Measurements from ENCODE around the gene AJAP1. TPM values are rescaled to one million over a fixed set of nuclear protein-coding genes. Genes with fewer than 3 reads are reported as not detected.

AJAP1 gene
- total RNA-seq, 1 donor from 2014 or later, result 0.35 TPM

DNA sequence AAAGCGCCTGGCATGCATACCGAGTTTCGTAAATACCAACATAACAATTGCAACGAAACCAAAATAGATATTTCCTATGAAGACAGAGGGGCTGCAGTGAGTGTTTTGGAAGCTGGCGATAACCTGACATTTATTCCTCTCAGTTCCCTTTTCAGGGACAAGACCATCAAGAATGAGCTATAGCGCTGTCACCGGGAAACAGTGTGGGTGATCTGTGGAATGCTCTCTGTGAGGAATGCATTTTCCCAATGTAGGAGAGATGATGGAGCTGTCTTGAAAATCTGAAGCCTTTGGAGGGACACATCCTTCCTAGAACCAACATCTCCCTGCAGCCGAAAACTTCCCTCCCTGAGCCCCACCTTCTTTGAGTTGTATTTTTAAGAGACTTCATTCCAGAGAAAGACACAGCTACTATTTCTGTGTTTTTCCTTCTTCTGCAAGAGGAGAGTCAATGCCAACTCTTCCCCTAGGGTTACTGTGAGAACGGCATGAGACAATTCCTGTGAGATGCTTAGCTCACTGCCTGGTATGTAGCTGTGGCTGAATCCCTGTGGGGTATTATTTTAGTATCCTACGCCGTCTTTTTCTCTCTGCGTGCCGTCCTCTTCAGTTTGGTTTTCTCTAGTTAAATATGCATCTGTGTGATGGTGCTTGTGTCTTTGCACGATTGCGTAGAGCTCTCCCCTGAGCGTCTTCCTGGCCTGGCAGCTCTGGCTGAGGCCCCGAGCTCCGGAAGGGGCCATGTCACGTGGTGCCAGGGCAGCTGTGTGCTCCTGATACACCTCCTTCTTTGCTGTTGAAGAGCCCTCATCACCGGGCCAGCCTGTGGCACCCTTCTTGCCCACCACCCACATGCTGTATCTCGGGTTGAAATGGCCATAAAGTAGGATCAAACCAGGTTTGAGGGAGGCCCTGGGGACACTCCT lies 45.2 kb downstream of the AJAP1 start:
- H3K27ac Mint-ChIP-seq (ENCODE audit: unreplicated experiment), result peak overlapping the region; percentile 85
- H3K27me3 Mint-ChIP-seq (ENCODE audit: unreplicated experiment), result no peaks in the 10 kb centered on the region
- no peak for DNase-seq (ENCODE audit: extremely low spot score, unreplicated experiment)
- H3K4me3 Mint-ChIP-seq (ENCODE audit: unreplicated experiment), result no peak overlapping the region
- H3K9me3 Mint-ChIP-seq (ENCODE audit: unreplicated experiment), result peaks cover 7% of the 10 kb centered on the region
- H3K36me3 Mint-ChIP-seq (ENCODE audit: unreplicated experiment), result no peaks in the 10 kb centered on the region
- peaks cover 26% of the 10 kb centered on the region for H3K4me1 Mint-ChIP-seq (ENCODE audit: unreplicated experiment)
- TF ChIP-seq, protein P1, sequence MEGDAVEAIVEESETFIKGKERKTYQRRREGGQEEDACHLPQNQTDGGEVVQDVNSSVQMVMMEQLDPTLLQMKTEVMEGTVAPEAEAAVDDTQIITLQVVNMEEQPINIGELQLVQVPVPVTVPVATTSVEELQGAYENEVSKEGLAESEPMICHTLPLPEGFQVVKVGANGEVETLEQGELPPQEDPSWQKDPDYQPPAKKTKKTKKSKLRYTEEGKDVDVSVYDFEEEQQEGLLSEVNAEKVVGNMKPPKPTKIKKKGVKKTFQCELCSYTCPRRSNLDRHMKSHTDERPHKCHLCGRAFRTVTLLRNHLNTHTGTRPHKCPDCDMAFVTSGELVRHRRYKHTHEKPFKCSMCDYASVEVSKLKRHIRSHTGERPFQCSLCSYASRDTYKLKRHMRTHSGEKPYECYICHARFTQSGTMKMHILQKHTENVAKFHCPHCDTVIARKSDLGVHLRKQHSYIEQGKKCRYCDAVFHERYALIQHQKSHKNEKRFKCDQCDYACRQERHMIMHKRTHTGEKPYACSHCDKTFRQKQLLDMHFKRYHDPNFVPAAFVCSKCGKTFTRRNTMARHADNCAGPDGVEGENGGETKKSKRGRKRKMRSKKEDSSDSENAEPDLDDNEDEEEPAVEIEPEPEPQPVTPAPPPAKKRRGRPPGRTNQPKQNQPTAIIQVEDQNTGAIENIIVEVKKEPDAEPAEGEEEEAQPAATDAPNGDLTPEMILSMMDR (IDR thresholded peaks at IDR 0.05), result no peak

DNA sequence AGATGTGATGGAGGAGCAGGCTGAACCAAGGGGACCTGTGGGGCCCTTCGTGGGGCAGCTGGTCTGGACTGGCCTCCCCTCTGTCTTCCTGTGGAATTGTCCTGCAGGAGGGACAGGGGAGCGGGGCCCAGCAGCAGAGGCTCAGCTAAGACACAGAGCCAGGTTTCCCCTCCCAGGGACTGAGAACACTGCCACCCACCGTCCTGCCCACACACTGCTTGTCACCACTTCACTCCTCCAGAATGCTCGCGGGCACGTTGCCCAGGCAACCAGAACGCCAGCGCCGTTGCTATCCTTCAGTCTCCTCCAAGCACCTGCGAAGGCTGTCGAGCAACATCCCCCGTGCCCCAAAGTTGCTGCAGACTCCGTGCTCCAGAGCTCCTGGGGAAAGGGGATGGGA lies 46.4 kb downstream of the AJAP1 start:
- peaks cover 26% of the 10 kb centered on the region for H3K4me1 Mint-ChIP-seq (ENCODE audit: unreplicated experiment)

DNA sequence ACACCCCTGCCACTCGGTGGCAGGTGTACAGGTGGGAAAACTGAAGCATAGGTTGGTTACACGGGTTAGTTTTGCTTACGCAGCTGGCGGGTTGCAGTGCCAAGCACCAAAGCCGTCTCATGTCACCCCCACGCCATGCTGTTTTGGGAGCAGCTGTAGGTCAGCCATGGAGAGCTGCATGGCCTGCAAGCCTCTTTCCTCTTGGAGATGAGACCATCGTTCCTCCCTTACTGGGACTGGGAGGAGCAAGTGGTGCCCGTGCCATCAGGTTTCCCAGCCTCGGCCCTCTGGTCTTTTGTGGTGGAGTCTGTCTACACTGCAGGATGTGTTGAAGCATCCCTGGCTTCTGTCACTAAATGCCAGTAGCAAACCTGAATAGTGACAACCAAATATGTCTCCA lies 46.9 kb downstream of the AJAP1 start:
- no peaks in the 10 kb centered on the region for H3K9me3 Mint-ChIP-seq (ENCODE audit: unreplicated experiment)

More for the DNA sequence above, 46.4 kb downstream of the AJAP1 start:
- Mint-ChIP-seq H3K9me3 (ENCODE audit: unreplicated experiment) (no peaks in the 10 kb centered on the region), H3K27me3 (ENCODE audit: unreplicated experiment) (no peaks in the 10 kb centered on the region), H3K4me3 (ENCODE audit: unreplicated experiment) (no peak overlapping the region), H3K27ac (ENCODE audit: unreplicated experiment) (peak overlapping the region; percentile 57), H3K36me3 (ENCODE audit: unreplicated experiment) (no peaks in the 10 kb centered on the region)
- TF ChIP-seq, protein P1 (IDR thresholded peaks at IDR 0.05), result no peak
- DNase-seq (ENCODE audit: extremely low spot score, unreplicated experiment), result no peak

DNA sequence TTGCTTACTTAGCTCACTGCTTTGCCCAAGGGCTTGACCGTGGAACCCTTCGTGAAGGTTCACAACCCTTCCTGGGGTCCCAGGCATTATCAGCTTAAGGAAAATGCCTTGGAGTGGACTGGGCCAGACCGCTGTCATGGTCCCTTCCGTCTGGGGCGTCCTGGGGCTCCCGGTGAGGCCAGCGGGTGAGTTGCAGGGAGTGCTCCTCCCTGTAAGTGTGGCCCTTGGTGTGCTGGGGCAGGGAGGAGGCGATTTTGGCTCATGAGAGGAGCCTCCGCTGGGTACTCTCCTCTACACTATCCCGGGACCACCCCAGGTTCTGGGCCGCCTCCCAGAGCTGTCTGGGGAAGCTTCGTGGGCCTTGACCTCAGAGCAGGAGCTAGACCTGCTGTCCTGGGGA lies 48.1 kb downstream of the AJAP1 start:
- TF ChIP-seq, protein P1 (IDR thresholded peaks at IDR 0.05), result no peak
- Mint-ChIP-seq H3K9me3 (ENCODE audit: unreplicated experiment) (peaks cover 3% of the 10 kb centered on the region), H3K4me1 (ENCODE audit: unreplicated experiment) (peaks cover 30% of the 10 kb centered on the region), H3K4me3 (ENCODE audit: unreplicated experiment) (no peak overlapping the region), H3K36me3 (ENCODE audit: unreplicated experiment) (no peaks in the 10 kb centered on the region), H3K27me3 (ENCODE audit: unreplicated experiment) (no peaks in the 10 kb centered on the region), H3K27ac (ENCODE audit: unreplicated experiment) (peak overlapping the region; percentile 61)
- DNase-seq (ENCODE audit: extremely low spot score, unreplicated experiment), result no peak

More for the DNA sequence above, 46.9 kb downstream of the AJAP1 start:
- DNase-seq (ENCODE audit: extremely low spot score, unreplicated experiment), result no peak
- TF ChIP-seq, protein P1 (IDR thresholded peaks at IDR 0.05), result no peak
- Mint-ChIP-seq H3K27ac (ENCODE audit: unreplicated experiment) (no peak overlapping the region), H3K27me3 (ENCODE audit: unreplicated experiment) (no peaks in the 10 kb centered on the region), H3K4me3 (ENCODE audit: unreplicated experiment) (no peak overlapping the region), H3K4me1 (ENCODE audit: unreplicated experiment) (peaks cover 30% of the 10 kb centered on the region), H3K36me3 (ENCODE audit: unreplicated experiment) (no peaks in the 10 kb centered on the region)

DNA sequence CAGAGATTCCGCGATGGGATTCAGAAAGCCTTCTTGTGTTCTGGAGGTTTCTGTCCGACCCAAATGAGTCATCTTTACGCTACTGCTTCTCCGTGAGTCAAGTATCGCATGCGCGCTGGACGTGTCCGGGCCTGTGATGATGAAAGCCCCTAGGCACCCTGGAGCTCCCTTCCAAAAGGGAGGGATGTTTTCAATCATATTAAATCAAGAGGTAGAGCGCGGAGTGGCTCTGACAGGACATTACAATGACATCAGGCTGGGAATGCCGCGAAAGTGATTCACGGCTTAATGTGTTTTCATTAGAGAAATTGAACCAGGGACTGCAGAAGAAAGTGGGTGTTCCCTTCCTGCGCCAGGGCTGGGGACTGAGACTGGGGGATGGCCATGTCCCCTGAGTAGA lies 48.5 kb downstream of the AJAP1 start:
- TF ChIP-seq, protein P1 (IDR thresholded peaks at IDR 0.05), result no peak
- H3K9me3 Mint-ChIP-seq (ENCODE audit: unreplicated experiment), result peaks cover 6% of the 10 kb centered on the region
- H3K27me3 Mint-ChIP-seq (ENCODE audit: unreplicated experiment), result no peaks in the 10 kb centered on the region
- no peak for DNase-seq (ENCODE audit: extremely low spot score, unreplicated experiment)
- no peaks in the 10 kb centered on the region for H3K36me3 Mint-ChIP-seq (ENCODE audit: unreplicated experiment)
- peaks cover 30% of the 10 kb centered on the region for H3K4me1 Mint-ChIP-seq (ENCODE audit: unreplicated experiment)
- H3K27ac Mint-ChIP-seq (ENCODE audit: unreplicated experiment), result peak overlapping the region; percentile 61
- H3K4me3 Mint-ChIP-seq (ENCODE audit: unreplicated experiment), result no peak overlapping the region

Data from osteocyte (in vitro differentiated cells).